Naive thymus-derived CD4-positive, alpha-beta T cell (primary cell): ENCODE results near the gene KRTAP5-6. TPM values are rescaled to one million over a fixed set of nuclear protein-coding genes. Genes with fewer than 3 reads are reported as not detected.

ENCODE experiments used
- ATAC-seq: fragments of 150-1000 bp; cut with Tn5 transposase; 2 replicates; pipeline ENCODE4 v1.10.0; 2021; ENCODE audit warnings: mild to moderate bottlenecking, moderate library complexity
- CTCF ChIA-PET: fragments of 350-600 bp; sonication (Branson Sonifier 250); formaldehyde crosslinking; loops from one replicate; lab custom pipeline; 2021; ENCODE audit warnings: antibody characterized with exemption; lab: Charles Lee
- POLR2A ChIA-PET: fragments of 350-600 bp; sonication (Branson Sonifier 250); formaldehyde crosslinking; loops from one replicate; lab custom pipeline; 2021; ENCODE audit warnings: antibody characterized with exemption, inconsistent platforms; lab: Charles Lee
- DNase-seq, 9 donors: peaks; one replicate each; pipeline versions ENCODE4 v3.0.0 to v3.0.0-alpha.2; 2020 to 2022; ENCODE audit warnings: mixed read lengths in 1 of 9
- H3K27ac ChIP-seq: one replicate; pipeline ENCODE4 v1.7.0; 2013; ENCODE audit warnings: mild to moderate bottlenecking, low read depth, low read length, moderate library complexity
- H3K27me3 ChIP-seq, 2 donors: one replicate each; pipeline ENCODE4 v1.7.0; 2013; ENCODE audit warnings: low read length in 2 of 2, mild to moderate bottlenecking in 2 of 2, moderate library complexity in 2 of 2; ENCODE audit not compliant: control insufficient read depth in 2 of 2, insufficient read depth in 2 of 2
- H3K36me3 ChIP-seq, 3 experiments: 1 replicate in 2 of 3; 2 replicates in 1 of 3; pipeline ENCODE4 v1.7.0; 2013; ENCODE audit warnings: low read length in 3 of 3, mild to moderate bottlenecking in 3 of 3, moderate library complexity in 1 of 3; ENCODE audit not compliant: insufficient read depth in 3 of 3, control insufficient read depth in 2 of 3
- H3K4me1 ChIP-seq, 2 donors: one replicate each; pipeline ENCODE4 v1.7.0; 2013; ENCODE audit warnings: low read length in 2 of 2, mild to moderate bottlenecking in 2 of 2, moderate library complexity in 1 of 2; ENCODE audit not compliant: control insufficient read depth in 2 of 2, insufficient read depth in 2 of 2
- H3K4me3 ChIP-seq: 2 replicates; pipeline ENCODE4 v1.7.0; 2013; ENCODE audit warnings: mild to moderate bottlenecking, low read length
- H3K9me3 ChIP-seq, 3 experiments: 1 replicate in 2 of 3; 2 replicates in 1 of 3; pipeline ENCODE4 v1.7.0; 2013; ENCODE audit warnings: low read length in 3 of 3; ENCODE audit not compliant: control insufficient read depth in 2 of 3
- H3K27ac Mint-ChIP-seq, 9 donors: one replicate each; pipeline ENCODE4 v1.8.0; 2020 to 2022; ENCODE audit warnings: mixed read lengths in 9 of 9, mild to moderate bottlenecking in 8 of 9, moderate library complexity in 5 of 9, inconsistent platforms in 2 of 9
- H3K27me3 Mint-ChIP-seq, 5 donors: one replicate each; pipeline ENCODE4 v1.8.0; 2021 to 2022; ENCODE audit warnings: mixed read lengths in 5 of 5, mild to moderate bottlenecking in 1 of 5
- H3K36me3 Mint-ChIP-seq, 5 donors: one replicate each; pipeline ENCODE4 v1.8.0; 2020 to 2022; ENCODE audit warnings: mixed read lengths in 5 of 5, mild to moderate bottlenecking in 3 of 5, inconsistent platforms in 1 of 5
- H3K4me1 Mint-ChIP-seq, 7 donors: one replicate each; pipeline ENCODE4 v1.8.0; 2020 to 2022; ENCODE audit warnings: mixed read lengths in 7 of 7, mild to moderate bottlenecking in 3 of 7, inconsistent platforms in 1 of 7
- H3K4me3 Mint-ChIP-seq, 10 donors: one replicate each; pipeline ENCODE4 v1.8.0; 2020 to 2022; ENCODE audit warnings: mild to moderate bottlenecking in 10 of 10, mixed read lengths in 10 of 10, moderate library complexity in 6 of 10, inconsistent platforms in 2 of 10
- H3K9me3 Mint-ChIP-seq, 11 donors: one replicate each; pipeline ENCODE4 v1.8.0; 2020 to 2022; ENCODE audit warnings: mixed read lengths in 11 of 11, mild to moderate bottlenecking in 4 of 11, inconsistent platforms in 1 of 11, moderate library complexity in 1 of 11
- intact Hi-C, 2 donors: fragments of 100-400 bp; cut with micrococcal nuclease; formaldehyde crosslinking; loops; one replicate each; pipeline ENCODE4 v1.15.1; 2023
- polyA plus RNA-seq, 2 donors: library from polyadenylated mRNA; unstranded; fragments of 300-500 nt; fragmentation: Illumina TruSeq; gene quantifications; one replicate each; pipeline ENCODE4 v1.2.3, GENCODE V29; 2021
- total RNA-seq, 6 experiments: library from RNA in 5 of 6; stranded (reverse) in 5 of 6; gene quantifications; 1 replicate in 5 of 6; 2 replicates in 1 of 6; pipeline ENCODE4 v1.2.3 and lab custom pipeline; 2021 to 2026

Gene KRTAP5-6
- total and polyA plus RNA-seq, 7 experiments from 2014 or later, result not detected

- DNase-seq (no peak), ATAC-seq (no peak)
- peaks cover 0 to 9% (median 0%) of the 10 kb centered on the region in 7 donors for H3K4me1 Mint-ChIP-seq
- no peak overlapping the region for H3K4me3 Mint-ChIP-seq
- peaks cover 0 to 2% (median 0%) of the 10 kb centered on the region in 11 donors for H3K9me3 Mint-ChIP-seq
- no peaks in the 10 kb centered on the region for H3K36me3 ChIP-seq
- intact Hi-C loops, result no loop called here
- H3K9me3 ChIP-seq, result no peaks in the 10 kb centered on the region
- no peak overlapping the region for H3K4me3 ChIP-seq
- CTCF ChIA-PET, result interaction anchor here (1.2 to 3.1 kb wide), 2 partner anchors 15 to 125 kb away, joined by 3 to 15 read pairs; no protein-coding TSS in a partner anchor
- H3K27ac Mint-ChIP-seq, result no peak overlapping the region
- POLR2A ChIA-PET, result no interaction called here
- no peaks in the 10 kb centered on the region for H3K4me1 ChIP-seq
- H3K36me3 Mint-ChIP-seq, result no peaks in the 10 kb centered on the region
- peaks cover 0 to 7% (median 0%) of the 10 kb centered on the region in 5 donors for H3K27me3 Mint-ChIP-seq
- no peak overlapping the region for H3K27ac ChIP-seq
- no peaks in the 10 kb centered on the region for H3K27me3 ChIP-seq
These were observed 11.7 kb downstream of the KRTAP5-6 start for GRCh38 chr11:1708716-1709115.

GRCh38 chr11:1714908-1715885 lies 18.2 kb downstream of the KRTAP5-6 start:
- Mint-ChIP-seq H3K4me3 (peak overlapping the region in 1 of 10 donors; percentile 26), H3K4me1 (peaks cover 0 to 3% (median 0%) of the 10 kb centered on the region in 7 donors), H3K27me3 (peaks cover 0 to 7% (median 0%) of the 10 kb centered on the region in 5 donors), H3K9me3 (peaks cover 0 to 2% (median 0%) of the 10 kb centered on the region in 11 donors), H3K27ac (no peak overlapping the region), H3K36me3 (no peaks in the 10 kb centered on the region)
- ChIA-PET POLR2A (no interaction called here), CTCF (no interaction called here)
- DNase-seq (no peak), ATAC-seq (no peak)
- Histone ChIP-seq H3K4me3 (no peak overlapping the region), H3K9me3 (no peaks in the 10 kb centered on the region), H3K27ac (no peak overlapping the region), H3K36me3 (no peaks in the 10 kb centered on the region), H3K4me1 (no peaks in the 10 kb centered on the region), H3K27me3 (no peaks in the 10 kb centered on the region)
- intact Hi-C loops, result no loop called here

GRCh38 chr11:1717745-1718144 lies 20.8 kb downstream of the KRTAP5-6 start:
- Histone ChIP-seq H3K4me3 (no peak overlapping the region), H3K27me3 (no peaks in the 10 kb centered on the region), H3K9me3 (no peaks in the 10 kb centered on the region), H3K4me1 (no peaks in the 10 kb centered on the region), H3K36me3 (no peaks in the 10 kb centered on the region), H3K27ac (no peak overlapping the region)
- Mint-ChIP-seq H3K4me1 (no peaks in the 10 kb centered on the region), H3K36me3 (no peaks in the 10 kb centered on the region), H3K27ac (no peak overlapping the region), H3K4me3 (no peak overlapping the region), H3K27me3 (peaks cover 0 to 7% (median 0%) of the 10 kb centered on the region in 5 donors), H3K9me3 (peaks cover 0 to 2% (median 0%) of the 10 kb centered on the region in 11 donors)
- ChIA-PET POLR2A (no interaction called here), CTCF (interaction anchor here (0.6 kb wide), 1 partner anchor 1239 kb away, joined by 3 read pairs; no protein-coding TSS in a partner anchor)
- no peak for DNase-seq
- no peak for ATAC-seq
- intact Hi-C loops, result no loop called here

GRCh38 chr11:1718326-1718725 lies 21.3 kb downstream of the KRTAP5-6 start:
- Histone ChIP-seq H3K4me1 (no peaks in the 10 kb centered on the region), H3K36me3 (no peaks in the 10 kb centered on the region), H3K9me3 (no peaks in the 10 kb centered on the region), H3K27ac (no peak overlapping the region), H3K4me3 (no peak overlapping the region), H3K27me3 (no peaks in the 10 kb centered on the region)
- DNase-seq, result no peak
- H3K9me3 Mint-ChIP-seq, result peaks cover 0 to 2% (median 0%) of the 10 kb centered on the region in 11 donors
- intact Hi-C loops, result no loop called here
- H3K4me3 Mint-ChIP-seq, result no peak overlapping the region
- ChIA-PET POLR2A (no interaction called here), CTCF (interaction anchor here (0.9 kb wide), 1 partner anchor 19 kb away, joined by 3 read pairs; no protein-coding TSS in a partner anchor)
- peaks cover 0 to 2% (median 0%) of the 10 kb centered on the region in 7 donors for H3K4me1 Mint-ChIP-seq
- H3K36me3 Mint-ChIP-seq, result no peaks in the 10 kb centered on the region
- peaks cover 0 to 8% (median 0%) of the 10 kb centered on the region in 5 donors for H3K27me3 Mint-ChIP-seq
- H3K27ac Mint-ChIP-seq, result no peak overlapping the region
- ATAC-seq, result no peak

GRCh38 chr11:1719781-1720180 lies 22.8 kb downstream of the KRTAP5-6 start:
- POLR2A ChIA-PET, result no interaction called here
- H3K27me3 Mint-ChIP-seq, result peaks cover 0 to 8% (median 3%) of the 10 kb centered on the region in 5 donors
- H3K36me3 ChIP-seq, result no peaks in the 10 kb centered on the region
- H3K4me1 ChIP-seq, result no peaks in the 10 kb centered on the region
- CTCF ChIA-PET, result no interaction called here
- no peaks in the 10 kb centered on the region for H3K9me3 Mint-ChIP-seq
- ATAC-seq (no peak), DNase-seq (no peak)
- no peaks in the 10 kb centered on the region for H3K9me3 ChIP-seq
- H3K27ac ChIP-seq, result no peak overlapping the region
- H3K27ac Mint-ChIP-seq, result no peak overlapping the region
- H3K4me3 ChIP-seq, result no peak overlapping the region
- no peak overlapping the region for H3K4me3 Mint-ChIP-seq
- no peaks in the 10 kb centered on the region for H3K36me3 Mint-ChIP-seq
- intact Hi-C loops, result no loop called here
- H3K4me1 Mint-ChIP-seq, result peaks cover 0 to 2% (median 0%) of the 10 kb centered on the region in 7 donors
- no peaks in the 10 kb centered on the region for H3K27me3 ChIP-seq

GRCh38 chr11:1727096-1727690 lies 30.2 kb downstream of the KRTAP5-6 start:
- H3K36me3 ChIP-seq, result no peaks in the 10 kb centered on the region
- Mint-ChIP-seq H3K9me3 (peaks cover 0 to 12% (median 0%) of the 10 kb centered on the region in 11 donors), H3K4me1 (peaks cover 16 to 30% (median 18%) of the 10 kb centered on the region in 7 donors), H3K27me3 (peaks cover 30 to 51% (median 34%) of the 10 kb centered on the region in 5 donors), H3K36me3 (no peaks in the 10 kb centered on the region), H3K4me3 (no peak overlapping the region), H3K27ac (no peak overlapping the region)
- no peak for ATAC-seq
- no peak overlapping the region for H3K27ac ChIP-seq
- intact Hi-C loops, result no loop called here
- CTCF ChIA-PET, result no interaction called here
- peaks cover 0 to 7% of the 10 kb centered on the region in 2 donors for H3K4me1 ChIP-seq
- no peak overlapping the region for H3K4me3 ChIP-seq
- POLR2A ChIA-PET, result interaction anchor here (0.7 kb wide), 1 partner anchor 12 kb away, joined by 3 read pairs; no protein-coding TSS in a partner anchor
- no peaks in the 10 kb centered on the region for H3K9me3 ChIP-seq
- no peak for DNase-seq
- H3K27me3 ChIP-seq, result peaks cover 0 to 4% of the 10 kb centered on the region in 2 donors
